K562 (cell line): Measurements from ENCODE around the gene PRR36. TPM values are rescaled to one million over a fixed set of nuclear protein-coding genes. Genes with fewer than 3 reads are reported as not detected.

Experiments used
- ATAC-seq: fragments of 200-7000 bp; cut with Tn5 transposase; 3 replicates; pipeline ENCODE4 v1.9.1; 2020; ENCODE audit warnings: moderate library complexity
- BruUV-seq: library from RNA; stranded (reverse); fragments of 400-500 nt; replicated peaks from 2 replicates; lab custom pipeline; 2021; lab: Mats Ljungman, UMichigan
- CTCF ChIA-PET: fragments of 300-600 bp; formaldehyde crosslinking; extraction: SDS; loops from one replicate; lab custom pipeline; 2021; ENCODE audit warnings: low intra/inter-chr PET ratio; lab: Yijun Ruan, JAX
- POLR2A ChIA-PET: fragments of 300-600, 350-650 bp; sonication (Branson Sonifier 250); formaldehyde crosslinking; extraction: SDS; loops from one replicate; lab custom pipeline; 2021; ENCODE audit warnings: antibody characterized with exemption, inconsistent platforms; lab: Yijun Ruan, JAX
- DNase-seq, 4 experiments: peaks; one replicate each; pipeline versions ENCODE4 v3.0.0 to v3.0.0-alpha.2; 2011 to 2018; ENCODE audit warnings: low spot score in 3 of 4, mixed read lengths in 3 of 4; ENCODE audit errors: extremely low read depth in 1 of 4
- FAIRE-seq: peaks from 2 replicates; lab custom pipeline; 2011; peaks lifted over from hg19 to GRCh38; lab: Jason Lieb, UNC
- H2AFZ ChIP-seq: 2 replicates; pipeline ENCODE4 v1.6.0; 2011; ENCODE audit warnings: low read depth, low read length, control low read depth, inconsistent platforms
- H3K27ac ChIP-seq: fragments of 200-600 bp; 3 replicates; pipeline ENCODE4 v1.8.0; 2011; ENCODE audit warnings: low read depth, mild to moderate bottlenecking, control low read depth, inconsistent platforms, low read length, moderate library complexity, mixed read lengths; ENCODE audit errors: extremely low read depth
- H3K27me3 ChIP-seq, 2 experiments: fragments of 300-600 bp in 1 of 2; 2 replicates in 1 of 2; 3 replicates in 1 of 2; pipeline versions ENCODE4 v1.6.0 to v1.8.0; 2011; ENCODE audit warnings: inconsistent platforms in 2 of 2, low read length in 2 of 2, mild to moderate bottlenecking in 1 of 2, mixed read lengths in 1 of 2, moderate library complexity in 1 of 2; ENCODE audit not compliant: control insufficient read depth in 2 of 2, insufficient read depth in 2 of 2
- H3K36me3 ChIP-seq: fragments of 300-600 bp; 3 replicates; pipeline ENCODE4 v1.8.0; 2011; ENCODE audit warnings: mild to moderate bottlenecking, low read length, inconsistent platforms; ENCODE audit not compliant: control insufficient read depth, insufficient read depth
- H3K4me1 ChIP-seq, 2 experiments: fragments of 200-600 bp in 1 of 2; replicated peaks in 1 of 2; 2 replicates in 1 of 2; 3 replicates in 1 of 2; pipeline versions ENCODE4 v1.5.1 to v1.8.0; 2011; ENCODE audit warnings: inconsistent platforms in 2 of 2, low read length in 2 of 2, mild to moderate bottlenecking in 1 of 2, mixed read lengths in 1 of 2, moderate library complexity in 1 of 2; ENCODE audit not compliant: control insufficient read depth in 2 of 2, insufficient read depth in 2 of 2
- H3K4me2 ChIP-seq: 2 replicates; pipeline ENCODE4 v1.6.1; 2011; ENCODE audit warnings: low read length, control low read depth, inconsistent platforms, mixed read lengths; ENCODE audit not compliant: insufficient read depth
- H3K4me3 ChIP-seq: fragments of 200-600 bp; sonication (generic), shearing (Covaris generic); 2 replicates; pipeline ENCODE4 v1.5.1; 2016; ENCODE audit warnings: control low read depth, inconsistent platforms
- H3K79me2 ChIP-seq: fragments of 200-600 bp; 3 replicates; pipeline ENCODE4 v1.8.0; 2011; ENCODE audit warnings: low read length, inconsistent platforms; ENCODE audit not compliant: control insufficient read depth, insufficient read depth
- H3K9ac ChIP-seq, 2 experiments: 2 replicates each; pipeline versions ENCODE4 v1.6.0 to v1.6.1; 2011; ENCODE audit warnings: low read depth in 2 of 2, low read length in 2 of 2, control low read depth in 1 of 2, inconsistent platforms in 1 of 2, mild to moderate bottlenecking in 1 of 2, mixed read lengths in 1 of 2; ENCODE audit not compliant: insufficient read depth in 1 of 2
- H3K9me1 ChIP-seq: one replicate; pipeline ENCODE4 v1.6.0; 2011; ENCODE audit warnings: inconsistent platforms, mild to moderate bottlenecking, low read length, moderate library complexity; ENCODE audit not compliant: control insufficient read depth, insufficient read depth
- H3K9me3 ChIP-seq: replicated peaks from 2 replicates; pipeline ENCODE4 v1.5.1; 2011; ENCODE audit warnings: low read depth, low read length, inconsistent platforms; ENCODE audit not compliant: control insufficient read depth, insufficient read depth
- H4K20me1 ChIP-seq: replicated peaks from 2 replicates; pipeline ENCODE4 v1.6.1; 2011; ENCODE audit warnings: low read length, inconsistent platforms, mixed read lengths; ENCODE audit not compliant: control insufficient read depth, insufficient read depth
- AFF1 ChIP-seq, 2 experiments: fragments of 450-650 bp; IDR thresholded peaks; 2 replicates each; pipeline ENCODE4 v1.6.1; 2018; ENCODE audit warnings: mild to moderate bottlenecking in 2 of 2, low read depth in 1 of 2; ENCODE audit not compliant: partially characterized antibody in 2 of 2
- BHLHE40 ChIP-seq: IDR thresholded peaks from 2 replicates; pipeline ENCODE4 v1.6.1; 2011; ENCODE audit warnings: low read length, improper control_type of control experiment
- CHCHD3 ChIP-seq: fragments of 250-450 bp; sonication (Bioruptor Pico); IDR thresholded peaks from 2 replicates; pipeline ENCODE4 v2.1.2; 2022; ENCODE audit warnings: mild to moderate bottlenecking
- CREM ChIP-seq: IDR thresholded peaks from 2 replicates; pipeline ENCODE4 v1.6.1; 2014; ENCODE audit warnings: antibody characterized with exemption, low read depth
- EHMT2 ChIP-seq: fragments of 450-650 bp; IDR thresholded peaks from 2 replicates; pipeline ENCODE4 v1.6.1; 2018; ENCODE audit warnings: antibody characterized with exemption
- GATA2 ChIP-seq: sonication (generic); formaldehyde crosslinking; IDR thresholded peaks from 2 replicates; pipeline ENCODE4 v1.4.0; 2020; ENCODE audit warnings: mild to moderate bottlenecking, missing genetic modification reagents
- PKNOX1 ChIP-seq: fragments of 450-650 bp; IDR thresholded peaks from 2 replicates; pipeline ENCODE4 v1.6.1; 2016
- SRSF9 ChIP-seq: fragments of 200-400 bp; formaldehyde crosslinking; IDR thresholded peaks from 2 replicates; pipeline ENCODE4 v1.6.1; 2017; ENCODE audit warnings: low read depth, low read length, borderline replicate concordance
- STAG1 ChIP-seq: sonication (generic); formaldehyde crosslinking; IDR thresholded peaks from 2 replicates; pipeline ENCODE4 v1.5.0; 2020; ENCODE audit warnings: missing genetic modification reagents, borderline replicate concordance
- ZBED1 ChIP-seq: IDR thresholded peaks from 2 replicates; pipeline ENCODE4 v1.6.1; 2014
- ZC3H4 ChIP-seq: sonication (generic); formaldehyde crosslinking; IDR thresholded peaks from 2 replicates; pipeline ENCODE4 v1.9.0; 2021; ENCODE audit warnings: missing genetic modification reagents, borderline replicate concordance
- ZKSCAN8 ChIP-seq: fragments of 200-800 bp; sonication (Bioruptor generic); IDR thresholded peaks from 2 replicates; pipeline ENCODE4 v1.6.1; 2016; ENCODE audit warnings: missing genetic modification characterization, missing compliant biosample characterization
- ZNF217 ChIP-seq: sonication (generic); formaldehyde crosslinking; IDR thresholded peaks from 2 replicates; pipeline ENCODE4 v1.8.0; 2022; ENCODE audit warnings: mild to moderate bottlenecking, missing genetic modification reagents
- ZNF316 ChIP-seq: fragments of 450-650 bp; IDR thresholded peaks from 2 replicates; pipeline ENCODE4 v1.6.1; 2016
- WGBS: fragments of 100-300 bp; shearing (Covaris generic); methylation state at CpG from one replicate; pipeline ENCODE4 v1.1.6; 2016; ENCODE audit warnings: low coverage, mixed read lengths; ENCODE audit not compliant: insufficient coverage; ENCODE audit errors: missing lambda C conversion rate; 5-methylcytosine and 5-hydroxymethylcytosine counted together
- in situ Hi-C: fragments of 300-500 bp; cut with MboI; formaldehyde crosslinking; loops from 4 replicates; pipeline ENCODE4 v1.15.0; 2018; ENCODE audit warnings: inconsistent platforms, mixed read lengths
- intact Hi-C: fragments of 100-400 bp; cut with micrococcal nuclease; formaldehyde crosslinking; loops from 2 replicates; pipeline ENCODE4 v1.14.2; 2022
- polyA plus RNA-seq, 8 experiments: library from polyadenylated mRNA; depleted of rRNA in 4 of 8; stranded (reverse) in 5 of 8; unstranded in 3 of 8; fragments of >200 nt; fragmentation: Nextera tagmentation in 2 of 8; fragmentation: Illumina TruSeq in 1 of 8; extraction: Ambion mirVana in 2 of 8; extraction: Trizol in 1 of 8; gene quantifications; 2 replicates each; pipeline versions ENCODE4 v1.2.1 to v1.2.3, GENCODE V29; 2011 to 2014; ENCODE audit warnings: inconsistent platforms in 1 of 8, missing spikeins in 1 of 8
- total RNA-seq, 7 experiments: library from RNA; depleted of rRNA in 6 of 7; stranded (reverse); fragments of >200 nt in 6 of 7; fragmentation: Illumina TruSeq in 2 of 7; extraction: Trizol in 2 of 7; gene quantifications; 2 replicates each; pipeline versions ENCODE4 v1.2.1 to v1.2.3, GENCODE V29; 2011 to 2021; ENCODE audit warnings: low replicate concordance in 1 of 7

The PRR36 gene
- total and polyA plus RNA-seq, 9 of the 15 experiments (the other 6 are each of a cell fraction or from before 2014, with no cell fraction given): 0.05 to 0.42 (median 0.06) TPM; not detected in 6

- Histone ChIP-seq H4K20me1 (no peaks in the 10 kb centered on the region), H3K9ac (no peak overlapping the region; a peak in 1 of 4 replicates), H3K4me2 (no peak overlapping the region), H3K4me1 (peaks cover 13 to 43% of the 10 kb centered on the region in 2 experiments; a peak in 4 of 5 replicates), H3K27me3 (no peaks in the 10 kb centered on the region), H3K27ac (no peak overlapping the region), H2AFZ (no peak overlapping the region), H3K9me3 (no peaks in the 10 kb centered on the region), H3K79me2 (peaks cover 28% of the 10 kb centered on the region), H3K36me3 (peaks cover 26% of the 10 kb centered on the region; the same call in 2 of the 3 replicates), H3K9me1 (peaks cover 7% of the 10 kb centered on the region)
- no peak for ATAC-seq
- CTCF ChIA-PET: no interaction called here
- POLR2A ChIA-PET: interaction anchor here (0.6 to 5.3 kb wide), 6 partner anchors 11 to 349 kb away, joined by 3 to 72 read pairs (median 4); partner anchors contain the start of genes LRRC8E and SNAPC2
- no peak for FAIRE-seq
- in situ Hi-C loops (no loop called here), intact Hi-C loops (no loop called here)
- DNase-seq: no peak
- WGBS: 86% methylated on average over 12 of the region's 21 CpGs
- BruUV-seq: no TSS peak
- no peak for TF ChIP-seq AFF1 (IDR thresholded peaks at IDR 0.05; ENCODE audit: low read depth in 1 of 2, partially characterized antibody in 2 of 2)
- TF ChIP-seq EHMT2: no peak
- no peak for TF ChIP-seq ZNF217 (CRISPR knock-in tag)
- no peak for TF ChIP-seq ZC3H4
- TF ChIP-seq ZBED1: no peak
- TF ChIP-seq ZKSCAN8 (CRISPR knock-in tag): no peak
- TF ChIP-seq BHLHE40: no peak
- no peak for TF ChIP-seq PKNOX1
- no peak for TF ChIP-seq GATA2 (CRISPR knock-in tag)
- no peak for TF ChIP-seq ZNF316
- no peak for TF ChIP-seq SRSF9
- no peak for TF ChIP-seq CREM
- no peak for TF ChIP-seq STAG1 (CRISPR knock-in tag)
- no peak for TF ChIP-seq CHCHD3 (CRISPR knock-in tag)
- TF ChIP-seq, all 486 proteins: peak for 0
- no peak overlapping the region for H3K4me3 ChIP-seq
These were observed 26.2 kb upstream of the PRR36 start for GRCh38 chr19:7900401-7900870.
